Omental fat pad (tissue), 4 donors: ENCODE results near the gene NTF3. TPM values are rescaled to one million over a fixed set of nuclear protein-coding genes. Genes with fewer than 3 reads are reported as not detected.

Experiments
- ATAC-seq: fragments of 150-250 bp; one replicate; pipeline ENCODE4 v1.9.1; 2016; ENCODE audit warnings: mild to moderate bottlenecking, moderate library complexity; ENCODE audit not compliant: low FRiP score
- DNase-seq: peaks from one replicate; pipeline ENCODE4 v3.0.0-alpha.2; 2019; ENCODE audit warnings: low spot score
- total RNA-seq, 4 donors: library from RNA; depleted of rRNA; stranded (reverse); fragments of >200 nt; gene quantifications; one replicate each; pipeline ENCODE4 v1.1.0, GENCODE V29; 2016
- TF ChIP-seq, protein P1 (sequence below), 3 donors: fragments of 450-650 bp; IDR thresholded peaks; one replicate each; pipeline ENCODE4 v1.5.1; 2016 to 2017; ENCODE audit warnings: antibody characterized with exemption in 3 of 3, mild to moderate bottlenecking in 3 of 3, moderate library complexity in 2 of 3

Gene NTF3
- total RNA-seq, 4 donors from 2014 or later: not detected

- TF ChIP-seq, protein P1, sequence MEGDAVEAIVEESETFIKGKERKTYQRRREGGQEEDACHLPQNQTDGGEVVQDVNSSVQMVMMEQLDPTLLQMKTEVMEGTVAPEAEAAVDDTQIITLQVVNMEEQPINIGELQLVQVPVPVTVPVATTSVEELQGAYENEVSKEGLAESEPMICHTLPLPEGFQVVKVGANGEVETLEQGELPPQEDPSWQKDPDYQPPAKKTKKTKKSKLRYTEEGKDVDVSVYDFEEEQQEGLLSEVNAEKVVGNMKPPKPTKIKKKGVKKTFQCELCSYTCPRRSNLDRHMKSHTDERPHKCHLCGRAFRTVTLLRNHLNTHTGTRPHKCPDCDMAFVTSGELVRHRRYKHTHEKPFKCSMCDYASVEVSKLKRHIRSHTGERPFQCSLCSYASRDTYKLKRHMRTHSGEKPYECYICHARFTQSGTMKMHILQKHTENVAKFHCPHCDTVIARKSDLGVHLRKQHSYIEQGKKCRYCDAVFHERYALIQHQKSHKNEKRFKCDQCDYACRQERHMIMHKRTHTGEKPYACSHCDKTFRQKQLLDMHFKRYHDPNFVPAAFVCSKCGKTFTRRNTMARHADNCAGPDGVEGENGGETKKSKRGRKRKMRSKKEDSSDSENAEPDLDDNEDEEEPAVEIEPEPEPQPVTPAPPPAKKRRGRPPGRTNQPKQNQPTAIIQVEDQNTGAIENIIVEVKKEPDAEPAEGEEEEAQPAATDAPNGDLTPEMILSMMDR (IDR thresholded peaks at IDR 0.05): no peak
- ATAC-seq: no peak
- no peak for DNase-seq
Measured at GRCh38 chr12:5395443-5396271, 36.3 kb upstream of the NTF3 start.

DNA sequence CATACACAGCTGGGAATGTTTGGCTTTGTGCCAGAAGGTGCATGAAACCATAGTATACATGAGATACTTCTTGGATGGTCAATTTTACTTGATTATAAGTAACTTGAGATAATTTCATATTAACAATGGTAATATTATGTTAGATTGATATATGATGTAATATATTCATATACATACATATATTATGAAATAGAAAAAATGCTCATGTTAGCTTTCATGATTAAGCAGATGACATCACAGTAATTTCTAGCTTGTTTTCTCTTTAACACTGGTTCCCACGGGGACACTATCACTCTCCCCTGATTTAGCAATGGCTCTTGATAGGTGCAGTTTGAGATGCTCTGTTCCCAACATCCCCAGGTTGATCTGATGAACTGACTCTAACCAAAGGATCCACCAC, 35.4 kb upstream of the NTF3 start:
- ATAC-seq (no peak), DNase-seq (no peak)
- TF ChIP-seq, protein P1 (IDR thresholded peaks at IDR 0.05): no peak

DNA sequence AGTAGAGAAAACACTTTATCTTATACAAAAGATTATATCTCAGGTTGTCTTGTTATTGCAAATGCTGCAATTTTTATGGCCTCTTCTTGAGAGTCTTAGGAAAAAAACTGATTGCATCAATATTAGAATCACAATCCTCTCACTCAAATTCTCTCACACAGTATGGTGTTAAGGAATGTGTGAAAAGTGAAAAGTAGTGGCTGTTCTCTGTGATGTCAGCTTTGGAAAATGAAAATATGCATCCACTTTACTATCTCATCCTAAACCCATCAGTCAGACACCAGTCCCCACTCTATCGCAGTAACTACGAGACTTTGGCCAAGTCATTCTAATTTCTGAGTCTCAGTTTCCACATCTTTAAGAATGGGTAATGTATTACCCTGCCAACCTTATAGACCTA, 32.6 kb upstream of the NTF3 start:
- ATAC-seq (no peak), DNase-seq (no peak)
- TF ChIP-seq, protein P1 (IDR thresholded peaks at IDR 0.05): no peak

DNA sequence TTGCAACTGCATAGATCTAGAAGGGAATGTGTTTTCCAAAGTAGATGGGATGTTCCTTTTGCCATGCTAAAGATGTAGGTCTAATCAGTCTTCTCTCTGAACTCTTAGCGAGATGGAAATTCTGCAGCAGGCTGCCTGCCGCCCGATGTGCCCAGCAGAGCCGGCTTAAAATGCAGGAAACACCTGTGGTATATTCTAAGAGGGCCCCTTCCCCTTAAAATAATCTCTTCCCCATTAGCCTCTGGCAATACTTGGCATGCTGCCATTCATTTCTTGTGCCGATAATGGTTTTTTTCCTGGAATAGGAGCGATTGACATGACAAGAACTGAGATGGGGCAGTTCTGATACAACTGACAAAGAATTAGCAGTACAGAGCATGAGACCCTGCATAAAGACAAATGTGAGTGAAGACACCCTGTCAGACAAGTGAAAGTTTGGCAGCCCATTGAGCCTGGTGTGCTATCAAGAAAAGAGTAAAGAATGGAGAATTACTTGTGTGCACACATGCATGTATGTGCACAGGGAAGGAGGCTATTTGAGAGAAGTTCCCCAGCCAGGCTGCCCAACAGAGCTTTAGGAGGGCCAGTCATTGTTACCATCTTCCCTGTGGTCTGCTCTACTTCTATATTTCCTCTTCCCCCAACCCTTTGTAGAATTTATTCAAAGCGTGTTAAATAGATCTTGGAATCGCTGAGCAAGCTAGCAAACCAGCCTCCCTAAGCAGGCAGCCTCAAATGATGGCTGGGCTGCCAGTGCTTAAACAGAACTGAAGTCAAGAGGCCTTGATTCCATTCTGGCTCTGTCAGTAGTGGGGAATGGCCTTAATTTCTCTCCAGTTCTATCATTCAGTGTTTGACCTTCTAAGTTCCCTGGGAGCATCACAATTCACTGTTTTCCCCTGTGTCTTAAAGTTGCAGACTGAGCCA, 29.6 kb upstream of the NTF3 start:
- TF ChIP-seq, protein P1 (IDR thresholded peaks at IDR 0.05): no peak
- DNase-seq (no peak), ATAC-seq (no peak)

- TF ChIP-seq, protein P1 (IDR thresholded peaks at IDR 0.05): no peak
- no peak for ATAC-seq
- DNase-seq: no peak
Measured at GRCh38 chr12:5403411-5403810, 28.5 kb upstream of the NTF3 start.

- TF ChIP-seq, protein P1 (IDR thresholded peaks at IDR 0.05): no peak
- no peak for ATAC-seq
- DNase-seq: no peak
Measured at GRCh38 chr12:5407034-5407856, 24.7 kb upstream of the NTF3 start.
